IPS DF 6.9 (cell line): ENCODE measurements around the gene YARS1.
A peak's percentile ranks its signal among the peaks of the same experiment; 100 is the strongest.

Experiments
- DNase-seq: peaks from one replicate; pipeline ENCODE4 v3.0.0-alpha.2; 2013; ENCODE audit warnings: low read depth, low spot score
- H3K27ac ChIP-seq: one replicate; pipeline ENCODE4 v1.5.1; 2013; ENCODE audit warnings: low read length, control low read depth
- H3K27me3 ChIP-seq: 2 replicates; pipeline ENCODE4 v1.6.1; 2013; ENCODE audit warnings: mild to moderate bottlenecking, low read length; ENCODE audit not compliant: control insufficient read depth, insufficient read depth
- H3K36me3 ChIP-seq: 2 replicates; pipeline ENCODE4 v1.6.1; 2013; ENCODE audit warnings: low read length; ENCODE audit not compliant: control insufficient read depth, insufficient read depth
- H3K4me1 ChIP-seq: 2 replicates; pipeline ENCODE4 v1.6.1; 2013; ENCODE audit warnings: low read length; ENCODE audit not compliant: control insufficient read depth, insufficient read depth
- H3K4me3 ChIP-seq: 2 replicates; pipeline ENCODE4 v1.5.1; 2013; ENCODE audit warnings: mild to moderate bottlenecking, low read length
- H3K9me3 ChIP-seq: 2 replicates; pipeline ENCODE4 v1.6.1; 2013; ENCODE audit warnings: low read length, inconsistent platforms; ENCODE audit not compliant: control insufficient read depth, insufficient read depth
- WGBS: extraction: QIAGEN DNeasy Blood & Tissue Kit; methylation state at CpG from one replicate; pipeline ENCODE4 v1.1.7; 2013; ENCODE audit warnings: mixed read lengths, missing lambda C conversion rate; ENCODE audit not compliant: insufficient read length, insufficient coverage; 5-methylcytosine and 5-hydroxymethylcytosine counted together

YARS1 gene

GRCh38 chr1:32817159-32817814, at the start of gene YARS1, which contains the start of gene S100PBP:
TSS of gene YARS1 (minus strand) at chr1:32817358. CDS start at chr1:32817244, 114 bp downstream.
TSS of gene S100PBP (plus strand) at chr1:32817653. CDS start at chr1:32826100, 8,447 bp downstream.
- DNase-seq = peak; percentile 95
- peak within 1 kb of the TSS; percentile 29 for H3K27ac ChIP-seq
- H3K36me3 ChIP-seq = no peaks in the 10 kb centered on the region
- no peaks in the 10 kb centered on the region for H3K4me1 ChIP-seq
- no peaks in the 10 kb centered on the region for H3K27me3 ChIP-seq
- WGBS = no CpG with 5 or more reads among the region's 55 CpGs
- H3K9me3 ChIP-seq = no peaks in the 10 kb centered on the region
- H3K4me3 ChIP-seq = peak within 1 kb of the TSS; percentile 80

GRCh38 chr1:32865639-32866405, 48.7 kb upstream of the YARS1 start:
- Histone ChIP-seq H3K4me1 (peaks cover 1% of the 10 kb centered on the region; the same call in 1 of the 2 replicates), H3K9me3 (no peaks in the 10 kb centered on the region), H3K36me3 (no peaks in the 10 kb centered on the region), H3K27ac (no peak overlapping the region), H3K4me3 (no peak overlapping the region), H3K27me3 (peaks cover 9% of the 10 kb centered on the region; the same call in 1 of the 2 replicates)
- DNase-seq = no peak
- WGBS = no CpG with 5 or more reads among the region's 3 CpGs

- no CpG with 5 or more reads among the region's 8 CpGs for WGBS
These were observed 47.3 kb upstream of the YARS1 start for GRCh38 chr1:32864375-32865019.

GRCh38 chr1:32863881-32864245, 46.7 kb upstream of the YARS1 start:
- no CpG with 5 or more reads among the region's 1 CpG for WGBS
- H3K9me3 ChIP-seq = no peaks in the 10 kb centered on the region
- H3K27me3 ChIP-seq = no peaks in the 10 kb centered on the region
- no peak overlapping the region for H3K27ac ChIP-seq
- no peaks in the 10 kb centered on the region for H3K36me3 ChIP-seq
- DNase-seq = no peak
- H3K4me1 ChIP-seq = no peaks in the 10 kb centered on the region
- H3K4me3 ChIP-seq = no peak overlapping the region

More at GRCh38 chr1:32864375-32865019, 47.3 kb upstream of the YARS1 start:
- Histone ChIP-seq H3K36me3 (no peaks in the 10 kb centered on the region), H3K4me3 (no peak overlapping the region), H3K4me1 (no peaks in the 10 kb centered on the region), H3K27ac (no peak overlapping the region), H3K27me3 (peaks cover under 1% of the 10 kb centered on the region; the same call in 1 of the 2 replicates), H3K9me3 (no peaks in the 10 kb centered on the region)
- no peak for DNase-seq

- WGBS = no CpG with 5 or more reads among the region's 4 CpGs
- DNase-seq = no peak
- Histone ChIP-seq H3K4me1 (no peaks in the 10 kb centered on the region), H3K4me3 (no peak overlapping the region), H3K27ac (no peak overlapping the region), H3K36me3 (no peaks in the 10 kb centered on the region), H3K9me3 (no peaks in the 10 kb centered on the region), H3K27me3 (no peaks in the 10 kb centered on the region)
These were observed 46.2 kb upstream of the YARS1 start for GRCh38 chr1:32863218-32863880.

GRCh38 chr1:32861904-32862695, 44.9 kb upstream of the YARS1 start:
- no CpG with 5 or more reads among the region's 3 CpGs for WGBS
- Histone ChIP-seq H3K9me3 (no peaks in the 10 kb centered on the region), H3K27me3 (no peaks in the 10 kb centered on the region), H3K4me3 (no peak overlapping the region), H3K4me1 (no peaks in the 10 kb centered on the region), H3K27ac (no peak overlapping the region), H3K36me3 (no peaks in the 10 kb centered on the region)
- DNase-seq = no peak

GRCh38 chr1:32860566-32860965, 43.4 kb upstream of the YARS1 start:
- no peaks in the 10 kb centered on the region for H3K4me1 ChIP-seq
- no peaks in the 10 kb centered on the region for H3K36me3 ChIP-seq
- DNase-seq = no peak
- H3K27me3 ChIP-seq = no peaks in the 10 kb centered on the region
- H3K9me3 ChIP-seq = no peaks in the 10 kb centered on the region
- no peak overlapping the region for H3K27ac ChIP-seq
- H3K4me3 ChIP-seq = no peak overlapping the region

- no CpG with 5 or more reads among the region's 2 CpGs for WGBS
- DNase-seq = no peak
- H3K9me3 ChIP-seq = no peaks in the 10 kb centered on the region
- H3K27me3 ChIP-seq = no peaks in the 10 kb centered on the region
- no peak overlapping the region for H3K4me3 ChIP-seq
- no peaks in the 10 kb centered on the region for H3K4me1 ChIP-seq
- H3K36me3 ChIP-seq = no peaks in the 10 kb centered on the region
- no peak overlapping the region for H3K27ac ChIP-seq
These were observed 42.8 kb upstream of the YARS1 start for GRCh38 chr1:32859915-32860314.

GRCh38 chr1:32858791-32859190, 41.6 kb upstream of the YARS1 start:
- no peaks in the 10 kb centered on the region for H3K36me3 ChIP-seq
- no peaks in the 10 kb centered on the region for H3K27me3 ChIP-seq
- no CpG with 5 or more reads among the region's 7 CpGs for WGBS
- H3K4me3 ChIP-seq = no peak overlapping the region
- H3K9me3 ChIP-seq = no peaks in the 10 kb centered on the region
- DNase-seq = no peak
- H3K27ac ChIP-seq = no peak overlapping the region
- H3K4me1 ChIP-seq = no peaks in the 10 kb centered on the region
